ENCODE measurements around the gene TTC13.

TTC13 gene

GRCh38 chr1:230923176-230923575 lies 55.5 kb downstream of the TTC13 start:
- no peak for DNase-seq (ENCODE audit: low read depth in 2 of 2)
- no peak for TF ChIP-seq CTCF (IDR thresholded peaks at IDR 0.05; ENCODE audit: low read depth, low read length)

GRCh38 chr1:230922620-230923019 lies 56.0 kb downstream of the TTC13 start:
- no peak for TF ChIP-seq CTCF (IDR thresholded peaks at IDR 0.05; ENCODE audit: low read depth, low read length)
- peak in 1 of 2 donors; percentile 29 for DNase-seq (ENCODE audit: low read depth in 2 of 2)

More at GRCh38 chr1:230923176-230923575, 55.5 kb downstream of the TTC13 start:
- H3K4me3 ChIP-seq (replicated peaks in 1 of 2; ENCODE audit: low read depth in 2 of 2, low read length in 2 of 2) = no peak overlapping the region

GRCh38 chr1:230919207-230919606 lies 59.5 kb downstream of the TTC13 start:
- no peak for TF ChIP-seq CTCF (IDR thresholded peaks at IDR 0.05; ENCODE audit: low read depth, low read length)
- no peak for DNase-seq (ENCODE audit: low read depth in 2 of 2)
- no peak overlapping the region for H3K4me3 ChIP-seq (replicated peaks in 1 of 2; ENCODE audit: low read depth in 2 of 2, low read length in 2 of 2)

More at GRCh38 chr1:230922620-230923019, 56.0 kb downstream of the TTC13 start:
- no peak overlapping the region for H3K4me3 ChIP-seq (replicated peaks in 1 of 2; ENCODE audit: low read depth in 2 of 2, low read length in 2 of 2)

- peak; percentile 68 for TF ChIP-seq CTCF (IDR thresholded peaks at IDR 0.05; ENCODE audit: low read depth, low read length)
- peak; percentile 77 to 82 for DNase-seq (ENCODE audit: low read depth in 2 of 2)
- H3K4me3 ChIP-seq (replicated peaks in 1 of 2; ENCODE audit: low read depth in 2 of 2, low read length in 2 of 2) = no peak overlapping the region
Measured at GRCh38 chr1:230917284-230918135, 61.2 kb downstream of the TTC13 start.

- no peak for TF ChIP-seq CTCF (IDR thresholded peaks at IDR 0.05; ENCODE audit: low read depth, low read length)
- DNase-seq (ENCODE audit: low read depth in 2 of 2) = no peak
Measured at GRCh38 chr1:230916587-230917283, 61.9 kb downstream of the TTC13 start.

GRCh38 chr1:230915078-230915477 lies 63.6 kb downstream of the TTC13 start:
- DNase-seq (ENCODE audit: low read depth in 2 of 2) = no peak
- TF ChIP-seq CTCF (IDR thresholded peaks at IDR 0.05; ENCODE audit: low read depth, low read length) = no peak
- H3K4me3 ChIP-seq (replicated peaks in 1 of 2; ENCODE audit: low read depth in 2 of 2, low read length in 2 of 2) = no peak overlapping the region

More at GRCh38 chr1:230916587-230917283, 61.9 kb downstream of the TTC13 start:
- no peak overlapping the region for H3K4me3 ChIP-seq (replicated peaks in 1 of 2; ENCODE audit: low read depth in 2 of 2, low read length in 2 of 2)

All from cardiac fibroblast (primary cell).